Neural progenitor cell (in vitro differentiated cells): Measurements from ENCODE around the gene C15orf61. TPM values are rescaled to one million over a fixed set of nuclear protein-coding genes. Genes with fewer than 3 reads are reported as not detected.

Experiments used
- DNase-seq: peaks from one replicate; pipeline ENCODE4 v3.0.0-alpha.2; 2016; ENCODE audit warnings: low spot score
- H2AFZ ChIP-seq: fragments of 200-600 bp; sonication (generic); replicated peaks from 2 replicates; pipeline ENCODE4 v1.6.1; 2016; ENCODE audit warnings: antibody characterized with exemption
- H3F3A ChIP-seq: fragments of 200-600 bp; sonication (generic); 2 replicates; pipeline ENCODE4 v1.6.1; 2016; ENCODE audit warnings: antibody characterized with exemption, low read depth
- H3K27ac ChIP-seq: fragments of 200-600 bp; sonication (generic); 2 replicates; pipeline ENCODE4 v1.5.1; 2016; ENCODE audit warnings: mild to moderate bottlenecking
- H3K27me3 ChIP-seq: fragments of 200-600 bp; sonication (generic); 2 replicates; pipeline ENCODE4 v1.6.1; 2016; ENCODE audit warnings: mild to moderate bottlenecking, moderate library complexity
- H3K36me3 ChIP-seq: fragments of 200-600 bp; sonication (generic); 2 replicates; pipeline ENCODE4 v1.5.1; 2016
- H3K4me1 ChIP-seq: fragments of 200-600 bp; sonication (generic); 2 replicates; pipeline ENCODE4 v1.6.1; 2016; ENCODE audit warnings: mixed run types
- H3K4me2 ChIP-seq: fragments of 200-600 bp; sonication (generic); 2 replicates; pipeline ENCODE4 v1.6.1; 2016
- H3K4me3 ChIP-seq: fragments of 200-600 bp; sonication (generic); 2 replicates; pipeline ENCODE4 v1.5.1; 2016
- H3K79me2 ChIP-seq: fragments of 200-600 bp; sonication (generic); 2 replicates; pipeline ENCODE4 v1.6.1; 2016; ENCODE audit warnings: low read depth
- H3K9ac ChIP-seq: fragments of 200-600 bp; sonication (generic); 2 replicates; pipeline ENCODE4 v1.6.1; 2016
- H3K9me3 ChIP-seq: fragments of 200-600 bp; sonication (generic); 2 replicates; pipeline ENCODE4 v1.5.1; 2016; ENCODE audit warnings: low read depth
- H4K20me1 ChIP-seq: fragments of 200-600 bp; sonication (generic); 2 replicates; pipeline ENCODE4 v1.6.1; 2016; ENCODE audit warnings: low read depth
- H3K27ac Mint-ChIP-seq: 3 replicates; pipeline ENCODE4 v1.8.0; 2021; ENCODE audit warnings: mixed read lengths
- H3K27me3 Mint-ChIP-seq: 2 replicates; pipeline ENCODE4 v1.8.0; 2022; ENCODE audit warnings: low read depth, mild to moderate bottlenecking, inconsistent platforms, moderate library complexity, mixed read lengths; ENCODE audit not compliant: insufficient read depth
- H3K36me3 Mint-ChIP-seq: 3 replicates; pipeline ENCODE4 v1.8.0; 2021; ENCODE audit warnings: mixed read lengths
- H3K4me1 Mint-ChIP-seq: 3 replicates; pipeline ENCODE4 v1.8.0; 2021; ENCODE audit warnings: mixed read lengths
- H3K4me3 Mint-ChIP-seq: 3 replicates; pipeline ENCODE4 v1.8.0; 2021; ENCODE audit warnings: mild to moderate bottlenecking, moderate library complexity, mixed read lengths
- H3K9me3 Mint-ChIP-seq: 3 replicates; pipeline ENCODE4 v1.8.0; 2020; ENCODE audit warnings: mixed read lengths
- EZH2 ChIP-seq: fragments of 200-600 bp; sonication (generic); IDR thresholded peaks from 2 replicates; pipeline ENCODE4 v1.6.1; 2017; ENCODE audit warnings: antibody characterized with exemption, mild to moderate bottlenecking, moderate library complexity
- EZH2phosphoT487 ChIP-seq: fragments of 200-600 bp; sonication (generic); IDR thresholded peaks from 2 replicates; pipeline ENCODE4 v1.6.1; 2017; ENCODE audit warnings: antibody characterized with exemption
- total RNA-seq: library from RNA; depleted of rRNA; stranded (reverse); fragments of >200 nt; gene quantifications from 2 replicates; pipeline ENCODE4 v1.2.3, GENCODE V29; 2015; ENCODE audit warnings: low replicate concordance
- TF ChIP-seq, protein P1 (sequence below): fragments of 200-600 bp; sonication (generic); IDR thresholded peaks from 2 replicates; pipeline ENCODE4 v1.5.1; 2017; ENCODE audit warnings: antibody characterized with exemption, mild to moderate bottlenecking

The C15orf61 gene
- total RNA-seq, 1 donor from 2014 or later, result 3.5 TPM

DNA sequence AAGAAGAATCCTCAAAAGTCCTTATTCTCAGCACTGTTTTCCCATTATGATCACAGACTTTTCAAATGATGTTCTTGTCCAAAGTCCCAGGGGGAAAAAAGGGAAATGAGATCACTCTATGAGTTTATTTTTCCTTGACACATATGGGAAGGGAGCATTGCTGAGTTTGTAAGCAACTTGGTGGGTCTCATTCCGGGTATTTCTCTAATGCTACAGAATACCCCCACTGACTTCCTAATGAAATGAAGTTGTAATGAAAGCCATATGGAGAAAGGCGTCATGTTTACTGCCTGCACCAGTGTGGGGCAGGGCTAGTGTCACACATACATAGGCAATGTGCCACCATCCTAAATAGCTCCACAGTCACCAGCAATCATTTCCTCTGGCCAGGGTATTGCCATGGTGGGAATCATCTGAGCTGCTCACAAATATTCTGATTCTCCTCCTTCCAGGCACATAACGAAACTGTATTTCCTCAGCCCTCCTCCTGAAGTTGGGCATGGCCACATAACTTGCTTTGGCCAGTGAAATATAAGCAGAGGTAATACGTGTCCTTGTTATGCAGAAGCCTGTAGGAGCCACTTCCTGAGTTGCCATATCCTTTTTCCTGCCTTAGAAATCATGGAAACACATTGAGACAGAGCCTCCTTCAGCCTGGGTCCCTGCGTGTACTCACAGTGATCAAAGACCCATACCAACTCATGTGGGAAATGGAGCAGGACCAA is 41.0 kb upstream of the C15orf61 start:
- no peak overlapping the region for H3K4me3 Mint-ChIP-seq
- H3K36me3 ChIP-seq, result no peaks in the 10 kb centered on the region
- H3F3A ChIP-seq, result no peaks in the 10 kb centered on the region
- H3K4me2 ChIP-seq, result no peak overlapping the region
- H3K9me3 ChIP-seq, result no peaks in the 10 kb centered on the region
- no peaks in the 10 kb centered on the region for H4K20me1 ChIP-seq
- peaks cover 10% of the 10 kb centered on the region for H3K9me3 Mint-ChIP-seq
- no peak for DNase-seq
- no peak overlapping the region for H3K9ac ChIP-seq
- TF ChIP-seq EZH2phosphoT487 (no peak), EZH2 (no peak)
- TF ChIP-seq, protein P1, sequence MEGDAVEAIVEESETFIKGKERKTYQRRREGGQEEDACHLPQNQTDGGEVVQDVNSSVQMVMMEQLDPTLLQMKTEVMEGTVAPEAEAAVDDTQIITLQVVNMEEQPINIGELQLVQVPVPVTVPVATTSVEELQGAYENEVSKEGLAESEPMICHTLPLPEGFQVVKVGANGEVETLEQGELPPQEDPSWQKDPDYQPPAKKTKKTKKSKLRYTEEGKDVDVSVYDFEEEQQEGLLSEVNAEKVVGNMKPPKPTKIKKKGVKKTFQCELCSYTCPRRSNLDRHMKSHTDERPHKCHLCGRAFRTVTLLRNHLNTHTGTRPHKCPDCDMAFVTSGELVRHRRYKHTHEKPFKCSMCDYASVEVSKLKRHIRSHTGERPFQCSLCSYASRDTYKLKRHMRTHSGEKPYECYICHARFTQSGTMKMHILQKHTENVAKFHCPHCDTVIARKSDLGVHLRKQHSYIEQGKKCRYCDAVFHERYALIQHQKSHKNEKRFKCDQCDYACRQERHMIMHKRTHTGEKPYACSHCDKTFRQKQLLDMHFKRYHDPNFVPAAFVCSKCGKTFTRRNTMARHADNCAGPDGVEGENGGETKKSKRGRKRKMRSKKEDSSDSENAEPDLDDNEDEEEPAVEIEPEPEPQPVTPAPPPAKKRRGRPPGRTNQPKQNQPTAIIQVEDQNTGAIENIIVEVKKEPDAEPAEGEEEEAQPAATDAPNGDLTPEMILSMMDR, result no peak
- H3K27ac ChIP-seq, result no peak overlapping the region
- H2AFZ ChIP-seq, result no peak overlapping the region
- no peak overlapping the region for H3K4me3 ChIP-seq
- peaks cover 2% of the 10 kb centered on the region for H3K27me3 Mint-ChIP-seq
- no peak overlapping the region for H3K27ac Mint-ChIP-seq
- no peaks in the 10 kb centered on the region for H3K4me1 ChIP-seq
- no peaks in the 10 kb centered on the region for H3K27me3 ChIP-seq
- H3K36me3 Mint-ChIP-seq, result peaks cover 4% of the 10 kb centered on the region
- no peaks in the 10 kb centered on the region for H3K4me1 Mint-ChIP-seq
- no peaks in the 10 kb centered on the region for H3K79me2 ChIP-seq

DNA sequence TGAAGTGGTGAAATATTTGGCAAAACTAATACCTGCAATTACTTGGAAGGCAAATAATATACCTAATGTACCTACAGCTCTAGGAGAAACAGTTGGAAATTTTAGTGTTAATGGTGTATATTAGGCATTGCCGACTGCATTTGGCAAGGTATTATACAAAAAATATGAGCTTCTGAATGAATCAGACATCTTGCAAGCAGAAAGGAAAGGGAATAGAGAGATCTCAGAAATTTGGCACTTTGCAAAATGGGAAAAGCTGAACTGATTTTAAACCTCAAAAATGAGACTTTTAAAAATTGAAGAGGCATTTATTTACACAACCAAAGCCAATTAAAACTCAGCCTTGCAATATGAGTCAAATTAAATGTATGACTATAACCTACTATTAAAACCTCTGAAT is 40.2 kb upstream of the C15orf61 start:
- Mint-ChIP-seq H3K9me3 (peaks cover 13% of the 10 kb centered on the region), H3K4me1 (no peaks in the 10 kb centered on the region), H3K36me3 (peaks cover 6% of the 10 kb centered on the region), H3K4me3 (no peak overlapping the region), H3K27ac (no peak overlapping the region), H3K27me3 (peaks cover 2% of the 10 kb centered on the region)
- no peak overlapping the region for H3K4me3 ChIP-seq
- H3F3A ChIP-seq, result no peaks in the 10 kb centered on the region
- H4K20me1 ChIP-seq, result no peaks in the 10 kb centered on the region
- no peaks in the 10 kb centered on the region for H3K4me1 ChIP-seq
- H3K36me3 ChIP-seq, result no peaks in the 10 kb centered on the region
- no peaks in the 10 kb centered on the region for H3K27me3 ChIP-seq
- no peaks in the 10 kb centered on the region for H3K9me3 ChIP-seq
- H2AFZ ChIP-seq, result no peak overlapping the region
- no peak overlapping the region for H3K4me2 ChIP-seq
- TF ChIP-seq EZH2 (no peak), EZH2phosphoT487 (no peak)
- TF ChIP-seq, protein P1, result no peak
- DNase-seq, result no peak
- no peak overlapping the region for H3K9ac ChIP-seq
- no peak overlapping the region for H3K27ac ChIP-seq
- no peaks in the 10 kb centered on the region for H3K79me2 ChIP-seq

DNA sequence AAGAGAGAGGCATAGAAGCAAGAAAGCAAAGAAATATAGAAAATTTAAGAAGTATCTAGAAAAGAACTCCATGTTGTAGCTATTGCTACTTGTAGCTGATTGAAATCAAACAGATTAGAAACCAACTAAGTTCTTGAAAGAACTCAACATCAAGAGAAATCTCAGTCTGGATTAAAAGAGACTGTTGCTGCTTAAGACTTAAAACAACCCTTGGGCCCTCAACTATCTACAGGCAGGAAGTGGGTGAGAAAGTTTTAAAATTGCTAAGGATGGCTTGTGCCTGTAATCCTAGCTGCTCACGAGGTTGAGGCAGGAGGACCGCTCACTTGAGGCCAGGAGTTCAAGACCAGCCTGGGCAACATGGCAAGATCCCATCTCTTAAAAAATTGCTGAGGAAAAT is 39.3 kb upstream of the C15orf61 start:
- H3K4me1 ChIP-seq, result no peaks in the 10 kb centered on the region
- no peaks in the 10 kb centered on the region for H3K36me3 ChIP-seq
- Mint-ChIP-seq H3K27me3 (peaks cover 2% of the 10 kb centered on the region), H3K27ac (no peak overlapping the region), H3K9me3 (peaks cover 13% of the 10 kb centered on the region), H3K36me3 (peaks cover 6% of the 10 kb centered on the region), H3K4me3 (no peak overlapping the region), H3K4me1 (no peaks in the 10 kb centered on the region)
- no peak overlapping the region for H3K4me3 ChIP-seq
- no peak for DNase-seq
- H3K27ac ChIP-seq, result no peak overlapping the region
- H3F3A ChIP-seq, result no peaks in the 10 kb centered on the region
- H3K79me2 ChIP-seq, result no peaks in the 10 kb centered on the region
- H3K27me3 ChIP-seq, result no peaks in the 10 kb centered on the region
- H3K4me2 ChIP-seq, result no peak overlapping the region
- H3K9ac ChIP-seq, result no peak overlapping the region
- H3K9me3 ChIP-seq, result no peaks in the 10 kb centered on the region
- no peaks in the 10 kb centered on the region for H4K20me1 ChIP-seq
- H2AFZ ChIP-seq, result no peak overlapping the region
- TF ChIP-seq EZH2 (no peak), EZH2phosphoT487 (no peak)
- TF ChIP-seq, protein P1, result no peak
